Measurements from ENCODE around the gene GIT2. TPM values are rescaled to one million over a fixed set of nuclear protein-coding genes. Genes with fewer than 3 reads are reported as not detected.

Gene GIT2
- total and polyA plus RNA-seq, 9 donors = 17.4 to 58.8 (median 43.7) TPM

- Histone ChIP-seq H3K27ac (no peak overlapping the region), H3K36me3 (no peaks in the 10 kb centered on the region), H3K9me3 (no peaks in the 10 kb centered on the region), H3K4me1 (ENCODE audit: insufficient read depth) (peaks cover 12% of the 10 kb centered on the region), H3K4me3 (no peak overlapping the region), H3K27me3 (no peaks in the 10 kb centered on the region)
- DNase-seq = no peak
- WGBS, 3 donors = 89 to 93% (median 92%) methylated on average over 12 of the region's 12 CpGs
- intact Hi-C loops (cut with DNase I) = no loop called here
- TF ChIP-seq POLR2A (IDR thresholded peaks at IDR 0.05) = no peak
- no peak for TF ChIP-seq EP300 (IDR thresholded peaks at IDR 0.05)
- TF ChIP-seq, protein P1, sequence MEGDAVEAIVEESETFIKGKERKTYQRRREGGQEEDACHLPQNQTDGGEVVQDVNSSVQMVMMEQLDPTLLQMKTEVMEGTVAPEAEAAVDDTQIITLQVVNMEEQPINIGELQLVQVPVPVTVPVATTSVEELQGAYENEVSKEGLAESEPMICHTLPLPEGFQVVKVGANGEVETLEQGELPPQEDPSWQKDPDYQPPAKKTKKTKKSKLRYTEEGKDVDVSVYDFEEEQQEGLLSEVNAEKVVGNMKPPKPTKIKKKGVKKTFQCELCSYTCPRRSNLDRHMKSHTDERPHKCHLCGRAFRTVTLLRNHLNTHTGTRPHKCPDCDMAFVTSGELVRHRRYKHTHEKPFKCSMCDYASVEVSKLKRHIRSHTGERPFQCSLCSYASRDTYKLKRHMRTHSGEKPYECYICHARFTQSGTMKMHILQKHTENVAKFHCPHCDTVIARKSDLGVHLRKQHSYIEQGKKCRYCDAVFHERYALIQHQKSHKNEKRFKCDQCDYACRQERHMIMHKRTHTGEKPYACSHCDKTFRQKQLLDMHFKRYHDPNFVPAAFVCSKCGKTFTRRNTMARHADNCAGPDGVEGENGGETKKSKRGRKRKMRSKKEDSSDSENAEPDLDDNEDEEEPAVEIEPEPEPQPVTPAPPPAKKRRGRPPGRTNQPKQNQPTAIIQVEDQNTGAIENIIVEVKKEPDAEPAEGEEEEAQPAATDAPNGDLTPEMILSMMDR (IDR thresholded peaks at IDR 0.05) = no peak
These were observed 68.0 kb downstream of the GIT2 start for GRCh38 chr12:109928058-109928656.

DNA sequence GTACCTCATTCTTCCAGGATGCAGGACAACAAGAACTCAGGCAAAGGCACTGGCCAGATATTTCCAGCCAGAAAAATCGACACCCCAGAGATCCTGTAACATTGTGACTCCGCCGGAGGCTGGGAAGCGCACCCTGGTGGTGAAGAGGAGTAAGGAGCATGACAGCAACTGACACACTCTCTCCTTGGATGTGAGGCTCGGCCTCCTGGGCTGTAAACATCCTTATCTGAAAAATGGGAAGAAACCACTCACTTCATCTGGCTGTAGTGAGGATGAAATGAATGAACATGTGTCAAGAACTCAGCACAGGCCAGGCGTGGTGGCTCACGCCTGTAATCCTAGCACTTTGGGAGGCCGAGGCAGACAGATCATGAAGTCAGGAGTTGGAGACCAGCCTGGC is 68.5 kb downstream of the GIT2 start:
- DNase-seq = no peak
- H3K27me3 ChIP-seq = no peaks in the 10 kb centered on the region
- no peaks in the 10 kb centered on the region for H3K9me3 ChIP-seq
- peaks cover 9% of the 10 kb centered on the region for H3K4me1 ChIP-seq (ENCODE audit: insufficient read depth)
- H3K4me3 ChIP-seq = no peak overlapping the region
- H3K27ac ChIP-seq = no peak overlapping the region
- 71 to 74% (median 72%) methylated on average over 8 of the region's 8 CpGs for WGBS, 3 donors
- intact Hi-C loops (cut with DNase I) = no loop called here
- no peaks in the 10 kb centered on the region for H3K36me3 ChIP-seq
- TF ChIP-seq EP300 (IDR thresholded peaks at IDR 0.05) (no peak), POLR2A (IDR thresholded peaks at IDR 0.05) (no peak)
- TF ChIP-seq, protein P1 (IDR thresholded peaks at IDR 0.05) = no peak

GRCh38 chr12:109926488-109927210 is 69.5 kb downstream of the GIT2 start:
- Histone ChIP-seq H3K27me3 (no peaks in the 10 kb centered on the region), H3K27ac (no peak overlapping the region), H3K4me1 (ENCODE audit: insufficient read depth) (peaks cover 6% of the 10 kb centered on the region), H3K4me3 (no peak overlapping the region), H3K36me3 (no peaks in the 10 kb centered on the region), H3K9me3 (no peaks in the 10 kb centered on the region)
- 88 to 95% (median 89%) methylated on average over 11 of the region's 11 CpGs for WGBS, 3 donors
- DNase-seq = no peak
- TF ChIP-seq, protein P1 (IDR thresholded peaks at IDR 0.05) = no peak
- TF ChIP-seq EP300 (IDR thresholded peaks at IDR 0.05) = no peak
- TF ChIP-seq POLR2A (IDR thresholded peaks at IDR 0.05) = no peak
- intact Hi-C loops (cut with DNase I) = no loop called here

- no peaks in the 10 kb centered on the region for H3K9me3 ChIP-seq
- WGBS, 3 donors = 94 to 97% (median 95%) methylated on average over 8 of the region's 8 CpGs
- H3K27ac ChIP-seq = no peak overlapping the region
- TF ChIP-seq, protein P1 (IDR thresholded peaks at IDR 0.05) = no peak
- no peak for TF ChIP-seq EP300 (IDR thresholded peaks at IDR 0.05)
- TF ChIP-seq POLR2A (IDR thresholded peaks at IDR 0.05) = no peak
- intact Hi-C loops (cut with DNase I) = no loop called here
- peaks cover 6% of the 10 kb centered on the region for H3K4me1 ChIP-seq (ENCODE audit: insufficient read depth)
- H3K36me3 ChIP-seq = no peaks in the 10 kb centered on the region
- H3K27me3 ChIP-seq = no peaks in the 10 kb centered on the region
- no peak overlapping the region for H3K4me3 ChIP-seq
- no peak for DNase-seq
These were observed 70.2 kb downstream of the GIT2 start for GRCh38 chr12:109926016-109926415.
